GM18499 (cell line): ENCODE results near the gene ACBD3.

ENCODE experiments used
- ATAC-seq: cut with Tn5 transposase; IDR thresholded peaks from one replicate; pipeline ENCODE4 v1.9.1; 2021; ENCODE audit warnings: moderate number of reproducible peaks; ENCODE audit not compliant: insufficient read depth, unreplicated experiment

The ACBD3 gene

GRCh38 chr1:226117330-226117729 is 69.2 kb downstream of the ACBD3 start:
- ATAC-seq, result no peak

- no peak for ATAC-seq
These were observed 69.9 kb downstream of the ACBD3 start for GRCh38 chr1:226116673-226117072.

- no peak for ATAC-seq
These were observed 73.9 kb downstream of the ACBD3 start for GRCh38 chr1:226112626-226113025.

GRCh38 chr1:226111883-226112261 is 74.7 kb downstream of the ACBD3 start:
- no peak for ATAC-seq

- ATAC-seq, result no peak
These were observed 75.3 kb downstream of the ACBD3 start for GRCh38 chr1:226111098-226111882.

GRCh38 chr1:226110249-226111097 is 76.1 kb downstream of the ACBD3 start:
- peak; percentile 39 for ATAC-seq

- ATAC-seq, result peak; percentile 62
These were observed 76.7 kb downstream of the ACBD3 start for GRCh38 chr1:226109829-226110248.

- peak; percentile 18 for ATAC-seq
These were observed 77.4 kb downstream of the ACBD3 start for GRCh38 chr1:226108935-226109828.

GRCh38 chr1:226107471-226108460 is 78.8 kb downstream of the ACBD3 start:
- no peak for ATAC-seq

- no peak for ATAC-seq
These were observed 81.8 kb downstream of the ACBD3 start for GRCh38 chr1:226104671-226105121.

GRCh38 chr1:226100436-226101391 is 85.8 kb downstream of the ACBD3 start:
- no peak for ATAC-seq

- no peak for ATAC-seq
These were observed 87.4 kb downstream of the ACBD3 start for GRCh38 chr1:226098870-226099835.

- ATAC-seq, result no peak
These were observed 88.5 kb downstream of the ACBD3 start for GRCh38 chr1:226097866-226098625.

- ATAC-seq, result no peak
These were observed 91.3 kb downstream of the ACBD3 start for GRCh38 chr1:226095286-226095685.
